AG09319 (cell line): ENCODE measurements around the gene NLGN1.
"Not testable (repeated sequence)": the region's sequence is repeated elsewhere in the genome, so short reads cannot be mapped to it uniquely, and the experiment has no call there.

Source experiments
- DNase-seq: peaks from one replicate; pipeline ENCODE4 v3.0.0-alpha.2; 2010; ENCODE audit warnings: low read depth; ENCODE audit errors: extremely low read depth
- TF ChIP-seq, protein P1 (sequence below): IDR thresholded peaks from 2 replicates; pipeline ENCODE4 v1.5.1; 2011; ENCODE audit warnings: low read depth, mild to moderate bottlenecking, inconsistent platforms, low read length, moderate library complexity

The NLGN1 gene

DNA sequence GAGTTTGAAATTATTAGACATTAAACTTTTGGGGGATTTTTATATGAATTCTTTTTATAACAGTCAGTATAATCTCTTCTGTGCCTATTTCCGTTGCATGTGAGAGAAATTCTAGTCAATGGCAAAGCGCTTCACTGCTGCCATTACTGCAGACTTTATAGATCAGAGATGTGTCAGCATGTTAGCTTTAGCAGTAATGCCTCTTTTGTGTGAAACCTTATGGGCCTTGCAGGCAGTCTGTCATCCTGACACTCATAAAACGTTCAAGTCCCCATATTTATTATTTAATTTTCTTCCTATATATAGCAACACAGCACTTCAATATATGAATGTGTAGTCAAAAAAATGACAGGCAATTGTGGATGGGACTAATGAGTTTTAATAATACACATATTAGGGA lies 191.0 kb downstream of the NLGN1 start:
- TF ChIP-seq, protein P1, sequence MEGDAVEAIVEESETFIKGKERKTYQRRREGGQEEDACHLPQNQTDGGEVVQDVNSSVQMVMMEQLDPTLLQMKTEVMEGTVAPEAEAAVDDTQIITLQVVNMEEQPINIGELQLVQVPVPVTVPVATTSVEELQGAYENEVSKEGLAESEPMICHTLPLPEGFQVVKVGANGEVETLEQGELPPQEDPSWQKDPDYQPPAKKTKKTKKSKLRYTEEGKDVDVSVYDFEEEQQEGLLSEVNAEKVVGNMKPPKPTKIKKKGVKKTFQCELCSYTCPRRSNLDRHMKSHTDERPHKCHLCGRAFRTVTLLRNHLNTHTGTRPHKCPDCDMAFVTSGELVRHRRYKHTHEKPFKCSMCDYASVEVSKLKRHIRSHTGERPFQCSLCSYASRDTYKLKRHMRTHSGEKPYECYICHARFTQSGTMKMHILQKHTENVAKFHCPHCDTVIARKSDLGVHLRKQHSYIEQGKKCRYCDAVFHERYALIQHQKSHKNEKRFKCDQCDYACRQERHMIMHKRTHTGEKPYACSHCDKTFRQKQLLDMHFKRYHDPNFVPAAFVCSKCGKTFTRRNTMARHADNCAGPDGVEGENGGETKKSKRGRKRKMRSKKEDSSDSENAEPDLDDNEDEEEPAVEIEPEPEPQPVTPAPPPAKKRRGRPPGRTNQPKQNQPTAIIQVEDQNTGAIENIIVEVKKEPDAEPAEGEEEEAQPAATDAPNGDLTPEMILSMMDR = no peak
- no peak for DNase-seq

DNA sequence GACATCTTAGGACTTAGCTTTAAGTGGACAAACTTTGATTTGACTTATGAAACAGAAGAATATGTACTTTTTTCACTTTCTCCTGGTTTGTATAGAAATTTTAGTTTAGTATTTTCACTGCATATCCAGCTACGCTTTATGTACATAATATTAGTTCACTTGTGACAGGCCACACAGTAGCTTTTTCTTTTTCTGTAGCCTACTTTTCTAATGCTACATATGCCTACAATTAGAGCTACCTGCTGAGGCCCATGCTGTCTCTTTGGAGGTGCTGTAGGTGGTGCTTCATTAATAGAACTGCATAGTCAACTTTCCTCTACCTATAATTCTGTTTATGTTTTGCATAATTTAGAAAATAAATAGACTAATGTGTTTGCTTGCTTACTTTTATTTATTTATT lies 191.6 kb downstream of the NLGN1 start:
- DNase-seq = no peak
- TF ChIP-seq, protein P1 = no peak

DNA sequence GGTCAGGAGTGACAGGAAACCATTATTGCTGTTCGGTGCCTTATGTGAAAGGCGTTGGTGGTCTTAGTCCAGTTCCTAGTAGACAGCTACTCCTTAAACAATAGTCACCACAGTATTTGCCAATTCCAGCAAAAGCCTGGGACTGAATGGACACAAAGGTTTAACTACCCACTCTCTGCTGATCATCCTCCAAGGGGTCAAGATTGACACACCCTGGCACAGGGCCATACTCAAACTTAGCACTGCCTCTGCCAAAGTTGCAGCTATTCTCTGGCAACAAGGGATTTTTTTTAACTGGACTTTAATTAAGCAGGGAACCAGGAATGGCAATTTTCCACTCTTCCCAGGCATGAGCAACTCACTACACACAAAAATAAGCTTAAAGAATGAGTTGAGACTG lies 193.9 kb downstream of the NLGN1 start:
- TF ChIP-seq, protein P1 = no peak
- no peak for DNase-seq

DNA sequence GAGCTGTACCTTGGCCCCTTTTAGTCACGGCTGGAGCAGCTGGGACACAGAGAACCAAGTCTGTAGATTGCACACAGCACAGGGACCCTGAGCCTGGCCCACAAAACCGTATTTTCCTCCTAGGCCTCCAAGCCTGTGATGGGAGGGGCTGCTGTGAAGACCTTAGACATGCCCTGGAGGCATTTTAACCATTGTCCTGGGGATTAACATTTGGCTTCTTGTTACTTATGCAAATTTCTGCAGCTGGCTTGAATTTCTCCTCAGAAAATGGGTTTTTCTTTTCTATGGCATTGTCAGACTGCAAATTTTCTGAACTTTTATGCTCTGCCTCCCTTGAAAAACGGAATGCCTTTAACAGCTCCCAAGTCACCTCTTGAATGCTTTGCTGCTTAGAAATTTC lies 197.3 kb downstream of the NLGN1 start:
- DNase-seq = not testable (repeated sequence)

DNA sequence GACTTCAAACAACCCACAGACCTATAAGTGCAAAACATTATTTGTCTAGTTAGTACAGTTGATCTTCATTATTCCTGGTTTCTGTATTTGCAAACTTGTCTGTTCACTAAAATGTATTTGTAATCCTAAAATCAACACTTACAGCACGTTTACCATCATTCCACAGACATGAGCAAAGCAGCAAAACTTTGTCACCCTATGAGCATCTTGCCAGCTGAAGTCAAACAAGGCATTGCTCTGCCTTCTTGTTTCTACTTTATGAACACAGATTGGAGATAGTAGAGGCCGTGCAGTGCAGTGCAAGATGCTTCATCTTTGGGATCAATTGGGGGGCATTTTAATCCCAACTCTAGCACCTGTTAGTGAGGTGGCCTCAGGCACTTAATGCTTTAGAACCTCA lies 202.1 kb downstream of the NLGN1 start:
- TF ChIP-seq, protein P1 = no peak
- no peak for DNase-seq

DNA sequence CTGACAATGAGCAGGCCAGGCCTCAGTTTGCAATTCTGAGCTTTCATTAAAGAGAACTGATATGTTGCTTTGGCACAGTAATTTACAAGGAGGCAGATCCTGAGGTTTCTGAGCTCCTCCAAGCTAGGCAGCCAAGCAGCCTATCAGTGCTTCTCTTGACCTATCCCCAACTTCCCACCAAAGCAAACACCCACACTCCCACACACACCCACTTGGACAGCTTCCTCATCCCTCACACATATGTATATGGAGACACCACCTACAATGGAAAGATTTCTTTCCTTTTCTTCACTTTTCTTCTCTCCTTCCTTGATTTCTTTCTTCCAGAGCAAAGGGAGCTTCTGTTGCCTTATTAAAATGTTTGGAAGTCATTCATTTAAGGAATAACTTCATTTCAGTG lies 217.0 kb downstream of the NLGN1 start:
- no peak for DNase-seq
- TF ChIP-seq, protein P1 = no peak

DNA sequence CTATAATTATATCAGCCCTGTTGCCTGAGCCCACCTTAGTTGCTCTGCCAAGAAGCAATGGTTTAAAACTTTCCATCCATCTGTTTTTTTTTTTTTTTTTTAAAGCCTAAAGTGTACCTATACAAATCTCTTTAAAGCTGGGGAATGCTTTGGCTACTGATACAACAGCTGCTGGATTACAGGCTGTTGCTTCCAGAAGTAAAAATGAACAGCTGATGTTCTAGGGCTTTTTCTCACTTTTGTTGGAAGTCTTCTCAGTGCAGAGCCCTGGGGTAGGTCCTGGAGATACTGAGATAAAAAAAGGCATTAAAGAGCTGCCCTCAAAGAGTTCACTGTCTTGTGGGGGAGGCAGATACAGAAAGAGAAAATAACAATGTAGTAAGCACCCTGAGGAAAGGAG lies 218.1 kb downstream of the NLGN1 start:
- TF ChIP-seq, protein P1 = no peak
- DNase-seq = no peak

DNA sequence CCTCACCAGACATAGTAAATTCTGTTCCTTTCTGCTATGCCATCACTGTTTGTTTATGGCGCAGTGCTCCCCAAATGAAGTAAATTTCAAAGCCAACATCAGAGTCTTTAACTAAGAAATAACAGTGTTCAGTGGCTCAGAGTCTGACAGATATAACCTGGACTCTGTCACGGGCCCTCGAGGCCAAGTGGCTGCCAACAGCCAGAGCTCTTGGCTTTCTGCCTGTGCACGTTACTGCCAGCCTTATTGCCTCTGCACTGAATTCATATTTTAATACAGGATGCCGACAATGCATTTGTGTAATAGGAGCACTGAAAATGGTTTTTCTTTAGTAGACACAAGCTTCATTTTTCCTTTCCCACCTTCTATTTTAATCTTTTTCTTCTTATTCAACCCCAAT lies 219.9 kb downstream of the NLGN1 start:
- no peak for DNase-seq
- TF ChIP-seq, protein P1 = no peak
